ENCODE measurements around the gene DNMT3A.

DNMT3A gene

DNA sequence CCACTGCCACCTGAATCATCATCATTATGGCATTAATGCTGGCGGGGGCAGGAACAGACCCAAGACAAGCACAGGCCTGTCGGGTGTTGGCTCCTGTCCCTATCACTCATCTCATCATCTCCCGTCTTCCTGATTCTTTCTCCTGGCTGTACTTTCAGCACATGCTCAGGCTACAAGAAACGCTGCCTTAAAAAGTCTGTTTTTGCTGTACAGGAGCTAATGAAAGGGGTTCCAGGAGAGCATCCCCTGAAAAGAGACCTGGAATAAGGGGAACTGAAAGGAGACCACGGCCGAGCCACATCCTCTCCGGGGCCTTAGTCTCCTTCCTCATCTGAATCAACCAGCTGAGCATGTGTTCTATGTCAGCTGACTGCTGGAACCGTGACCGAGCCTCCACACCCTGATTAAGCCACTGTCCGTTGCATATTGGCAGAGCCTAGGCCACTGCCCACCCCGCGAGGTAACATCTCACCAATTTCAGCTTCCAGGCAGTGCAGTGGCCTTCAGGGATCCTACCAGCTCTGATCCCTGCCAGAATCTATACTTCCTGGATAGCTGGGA is 62.6 kb downstream of the DNMT3A start:
- Histone ChIP-seq H3K27me3 (ENCODE audit: insufficient read depth, low read length, poor library complexity) (no peaks in the 10 kb centered on the region), H3K79me2 (ENCODE audit: insufficient read depth, low read length) (no peaks in the 10 kb centered on the region), H2AFZ (ENCODE audit: low read depth, low read length) (no peak overlapping the region), H3K36me3 (ENCODE audit: insufficient read depth, low read length) (peaks cover 42% of the 10 kb centered on the region), H3K4me2 (ENCODE audit: insufficient read depth, low read length) (no peak overlapping the region), H3K9ac (ENCODE audit: low read depth, low read length) (no peak overlapping the region), H3K9me3 (ENCODE audit: insufficient read depth, low read length, severe bottlenecking) (no peaks in the 10 kb centered on the region), H4K20me1 (ENCODE audit: insufficient read depth, low read length) (no peaks in the 10 kb centered on the region), H3K4me1 (ENCODE audit: insufficient read depth, low read length) (peaks cover 4% of the 10 kb centered on the region; the same call in 1 of the 2 replicates), H3K4me3 (ENCODE audit: low read depth in 1 of 2, low read length in 2 of 2) (no peak overlapping the region), H3K27ac (ENCODE audit: low read length) (no peak overlapping the region)
- DNase-seq (no peak), ATAC-seq (ENCODE audit: insufficient read depth, low read depth) (no peak)
- no peak for TF ChIP-seq EZH2 (IDR thresholded peaks at IDR 0.05; ENCODE audit: borderline replicate concordance, low read depth, low read length, severe bottlenecking)
- TF ChIP-seq, protein P1, sequence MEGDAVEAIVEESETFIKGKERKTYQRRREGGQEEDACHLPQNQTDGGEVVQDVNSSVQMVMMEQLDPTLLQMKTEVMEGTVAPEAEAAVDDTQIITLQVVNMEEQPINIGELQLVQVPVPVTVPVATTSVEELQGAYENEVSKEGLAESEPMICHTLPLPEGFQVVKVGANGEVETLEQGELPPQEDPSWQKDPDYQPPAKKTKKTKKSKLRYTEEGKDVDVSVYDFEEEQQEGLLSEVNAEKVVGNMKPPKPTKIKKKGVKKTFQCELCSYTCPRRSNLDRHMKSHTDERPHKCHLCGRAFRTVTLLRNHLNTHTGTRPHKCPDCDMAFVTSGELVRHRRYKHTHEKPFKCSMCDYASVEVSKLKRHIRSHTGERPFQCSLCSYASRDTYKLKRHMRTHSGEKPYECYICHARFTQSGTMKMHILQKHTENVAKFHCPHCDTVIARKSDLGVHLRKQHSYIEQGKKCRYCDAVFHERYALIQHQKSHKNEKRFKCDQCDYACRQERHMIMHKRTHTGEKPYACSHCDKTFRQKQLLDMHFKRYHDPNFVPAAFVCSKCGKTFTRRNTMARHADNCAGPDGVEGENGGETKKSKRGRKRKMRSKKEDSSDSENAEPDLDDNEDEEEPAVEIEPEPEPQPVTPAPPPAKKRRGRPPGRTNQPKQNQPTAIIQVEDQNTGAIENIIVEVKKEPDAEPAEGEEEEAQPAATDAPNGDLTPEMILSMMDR (IDR thresholded peaks at IDR 0.05; ENCODE audit: borderline replicate concordance, extremely low read depth, low read length, poor library complexity, severe bottlenecking): no peak

DNA sequence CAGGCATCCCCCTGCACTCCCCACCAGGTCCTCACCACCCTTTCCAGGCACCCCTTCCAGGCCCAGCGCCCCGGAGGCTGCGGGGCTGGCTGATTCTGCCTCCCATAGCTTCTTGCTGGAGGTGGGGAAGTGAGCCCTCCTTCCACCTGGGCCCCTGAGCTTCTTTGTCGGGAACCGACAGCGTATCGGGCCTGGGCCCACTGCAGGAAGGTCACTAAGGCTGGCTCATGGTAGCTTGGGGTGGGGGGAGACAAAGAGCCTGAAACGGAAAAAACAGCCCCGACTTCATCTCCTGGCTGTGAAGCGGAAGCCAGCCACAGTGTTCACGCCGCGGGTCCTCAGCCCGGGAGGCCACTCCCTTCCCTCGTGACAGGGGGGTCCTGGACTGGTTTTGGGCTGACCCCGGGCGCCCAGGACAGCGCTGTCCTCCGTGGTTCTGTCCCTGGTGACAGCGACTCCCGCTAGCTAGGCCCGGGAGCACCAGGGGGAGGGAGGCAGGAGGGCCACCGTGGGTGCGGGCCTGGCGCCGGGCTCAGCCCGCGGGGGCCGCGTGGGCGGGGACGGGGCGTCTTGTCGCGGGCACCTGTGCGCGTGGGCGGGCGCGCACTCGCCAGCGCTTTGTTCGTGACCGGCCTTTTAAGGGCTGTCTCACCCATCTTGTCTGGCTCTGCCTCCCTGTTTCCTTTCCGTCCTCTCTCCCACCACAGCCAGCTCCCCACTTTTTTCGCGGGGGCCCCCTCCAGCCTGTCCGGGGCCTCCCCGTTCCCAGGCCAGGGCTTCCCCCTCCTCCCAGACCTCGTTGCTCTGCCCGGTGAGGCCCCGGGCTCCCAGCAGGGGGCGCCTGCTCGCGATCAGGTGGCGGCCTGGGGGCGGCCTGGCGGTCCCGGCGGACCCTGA is 64.9 kb downstream of the DNMT3A start:
- Histone ChIP-seq H3K27ac (ENCODE audit: low read length) (no peak overlapping the region), H2AFZ (ENCODE audit: low read depth, low read length) (no peak overlapping the region), H3K9ac (ENCODE audit: low read depth, low read length) (no peak overlapping the region), H3K79me2 (ENCODE audit: insufficient read depth, low read length) (no peaks in the 10 kb centered on the region), H3K4me2 (ENCODE audit: insufficient read depth, low read length) (no peak overlapping the region), H3K36me3 (ENCODE audit: insufficient read depth, low read length) (peaks cover 35% of the 10 kb centered on the region), H3K27me3 (ENCODE audit: insufficient read depth, low read length, poor library complexity) (no peaks in the 10 kb centered on the region), H4K20me1 (ENCODE audit: insufficient read depth, low read length) (no peaks in the 10 kb centered on the region), H3K4me3 (ENCODE audit: low read depth in 1 of 2, low read length in 2 of 2) (no peak overlapping the region), H3K4me1 (ENCODE audit: insufficient read depth, low read length) (peaks cover 4% of the 10 kb centered on the region; the same call in 1 of the 2 replicates), H3K9me3 (ENCODE audit: insufficient read depth, low read length, severe bottlenecking) (no peaks in the 10 kb centered on the region)
- DNase-seq (no peak), ATAC-seq (ENCODE audit: insufficient read depth, low read depth) (no peak)
- TF ChIP-seq, protein P1 (IDR thresholded peaks at IDR 0.05; ENCODE audit: borderline replicate concordance, extremely low read depth, low read length, poor library complexity, severe bottlenecking): peak; percentile 41
- TF ChIP-seq EZH2 (IDR thresholded peaks at IDR 0.05; ENCODE audit: borderline replicate concordance, low read depth, low read length, severe bottlenecking): no peak

DNA sequence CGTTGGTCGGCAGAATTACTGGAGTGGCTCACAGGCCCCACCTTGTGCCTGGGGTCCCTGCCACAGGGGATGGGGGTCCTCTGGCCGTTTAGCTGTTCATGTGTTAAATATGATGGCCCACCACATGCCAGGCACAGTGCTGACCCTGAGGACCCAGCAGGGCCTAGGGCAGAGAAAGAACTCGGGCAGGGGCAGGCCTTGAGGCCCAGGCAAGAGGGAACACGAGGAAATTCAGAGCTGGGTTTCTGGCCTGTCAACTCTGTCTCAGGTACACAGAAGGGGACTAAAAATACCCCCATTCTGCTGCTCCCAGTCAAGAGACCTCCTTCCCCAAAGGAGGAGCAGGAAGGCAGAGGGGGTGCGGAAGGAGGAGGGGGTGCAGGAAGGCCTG is 66.2 kb downstream of the DNMT3A start:
- Histone ChIP-seq H2AFZ (ENCODE audit: low read depth, low read length) (no peak overlapping the region), H3K9ac (ENCODE audit: low read depth, low read length) (no peak overlapping the region), H3K27ac (ENCODE audit: low read length) (no peak overlapping the region)

More for the DNA sequence above, 66.2 kb downstream of the DNMT3A start:
- ATAC-seq (ENCODE audit: insufficient read depth, low read depth): no peak
- no peaks in the 10 kb centered on the region for H3K79me2 ChIP-seq (ENCODE audit: insufficient read depth, low read length)
- H3K9me3 ChIP-seq (ENCODE audit: insufficient read depth, low read length, severe bottlenecking): no peaks in the 10 kb centered on the region
- H3K4me2 ChIP-seq (ENCODE audit: insufficient read depth, low read length): no peak overlapping the region
- no peaks in the 10 kb centered on the region for H3K27me3 ChIP-seq (ENCODE audit: insufficient read depth, low read length, poor library complexity)
- H4K20me1 ChIP-seq (ENCODE audit: insufficient read depth, low read length): no peaks in the 10 kb centered on the region
- no peak for DNase-seq
- H3K4me3 ChIP-seq (ENCODE audit: low read depth in 1 of 2, low read length in 2 of 2): no peak overlapping the region
- H3K36me3 ChIP-seq (ENCODE audit: insufficient read depth, low read length): peaks cover 26% of the 10 kb centered on the region
- TF ChIP-seq EZH2 (IDR thresholded peaks at IDR 0.05; ENCODE audit: borderline replicate concordance, low read depth, low read length, severe bottlenecking): no peak
- TF ChIP-seq, protein P1 (IDR thresholded peaks at IDR 0.05; ENCODE audit: borderline replicate concordance, extremely low read depth, low read length, poor library complexity, severe bottlenecking): no peak
- peaks cover 4% of the 10 kb centered on the region; the same call in 1 of the 2 replicates for H3K4me1 ChIP-seq (ENCODE audit: insufficient read depth, low read length)

Data from DND-41 (cell line).